ENCODE data around the gene GJA3. TPM values are rescaled to one million over a fixed set of nuclear protein-coding genes. Genes with fewer than 3 reads are reported as not detected.

Gene GJA3
- total RNA-seq, 1 experiment from 2014 or later, result 3.9 TPM

GRCh38 chr13:20134732-20135131, 26.1 kb downstream of the GJA3 start:
- Mint-ChIP-seq H3K36me3 (ENCODE audit: insufficient read depth, unreplicated experiment) (no peaks in the 10 kb centered on the region), H3K9me3 (ENCODE audit: low read depth, unreplicated experiment) (no peaks in the 10 kb centered on the region), H3K4me1 (ENCODE audit: low read depth, unreplicated experiment) (no peaks in the 10 kb centered on the region), H3K27ac (ENCODE audit: unreplicated experiment) (no peak overlapping the region), H3K27me3 (ENCODE audit: unreplicated experiment) (no peaks in the 10 kb centered on the region), H3K4me3 (ENCODE audit: low read depth, unreplicated experiment) (no peak overlapping the region)
- TF ChIP-seq CTCF (IDR thresholded peaks at IDR 0.05; ENCODE audit: unreplicated experiment), result no peak
- DNase-seq, result no peak
- CTCF ChIA-PET, result no interaction called here
- no TSS peak for BruUV-seq (replicated peaks)
- intact Hi-C loops (cut with micrococcal nuclease; ENCODE audit: unreplicated experiment), result no loop called here

- no TSS peak for BruUV-seq (replicated peaks)
- no peak overlapping the region for H3K27ac Mint-ChIP-seq (ENCODE audit: unreplicated experiment)
- intact Hi-C loops (cut with micrococcal nuclease; ENCODE audit: unreplicated experiment), result no loop called here
- peaks cover 9% of the 10 kb centered on the region for H3K36me3 Mint-ChIP-seq (ENCODE audit: insufficient read depth, unreplicated experiment)
- no peak for TF ChIP-seq CTCF (IDR thresholded peaks at IDR 0.05; ENCODE audit: unreplicated experiment)
- CTCF ChIA-PET, result interaction anchor here (0.7 kb wide), 1 partner anchor 40 kb away, joined by 3 read pairs; no protein-coding TSS in a partner anchor
- H3K4me1 Mint-ChIP-seq (ENCODE audit: low read depth, unreplicated experiment), result no peaks in the 10 kb centered on the region
- no peaks in the 10 kb centered on the region for H3K27me3 Mint-ChIP-seq (ENCODE audit: unreplicated experiment)
- no peak for DNase-seq
- no peaks in the 10 kb centered on the region for H3K9me3 Mint-ChIP-seq (ENCODE audit: low read depth, unreplicated experiment)
- no peak overlapping the region for H3K4me3 Mint-ChIP-seq (ENCODE audit: low read depth, unreplicated experiment)
Measured at GRCh38 chr13:20132052-20132634, 28.7 kb downstream of the GJA3 start.

DNA sequence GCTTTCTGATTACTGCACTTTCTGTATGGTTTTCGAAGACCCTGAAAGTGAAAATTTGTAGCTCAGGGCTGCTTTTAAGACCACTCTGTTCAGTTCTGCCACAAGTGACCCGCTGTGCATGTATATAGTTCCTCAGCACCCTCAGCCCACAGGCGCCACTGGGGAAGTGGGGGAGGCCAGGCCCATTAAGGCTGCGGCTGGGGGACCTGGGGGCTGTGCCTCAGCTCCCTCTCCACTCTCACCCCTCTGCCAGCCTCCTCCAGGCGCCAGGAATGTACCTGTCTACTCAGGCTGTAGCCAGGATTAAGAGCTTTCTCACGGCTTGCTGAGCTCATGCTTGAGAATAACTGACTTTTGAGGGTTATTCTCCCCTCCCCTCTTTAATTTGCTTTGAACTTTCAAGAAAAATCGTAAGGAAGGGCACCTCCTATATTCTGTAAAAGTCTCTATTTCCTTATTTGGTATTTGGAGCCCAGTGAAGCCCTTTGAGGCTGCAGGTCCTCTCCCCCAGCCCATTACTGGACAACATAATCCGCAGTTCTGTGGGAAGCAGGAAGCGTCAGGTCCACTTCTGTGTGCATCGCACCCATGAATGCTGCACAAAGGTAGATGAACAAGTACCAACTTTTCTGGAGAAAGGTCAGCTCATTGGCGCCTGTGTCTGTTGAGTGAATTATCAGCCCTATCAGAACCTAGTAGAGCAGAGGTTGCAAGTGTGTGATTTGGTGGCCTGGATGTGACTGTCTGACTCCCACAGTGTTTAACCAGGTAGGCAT, 29.6 kb downstream of the GJA3 start:
- BruUV-seq (replicated peaks), result no TSS peak
- intact Hi-C loops (cut with micrococcal nuclease; ENCODE audit: unreplicated experiment), result no loop called here
- Mint-ChIP-seq H3K4me1 (ENCODE audit: low read depth, unreplicated experiment) (no peaks in the 10 kb centered on the region), H3K36me3 (ENCODE audit: insufficient read depth, unreplicated experiment) (peaks cover 9% of the 10 kb centered on the region), H3K9me3 (ENCODE audit: low read depth, unreplicated experiment) (no peaks in the 10 kb centered on the region), H3K27ac (ENCODE audit: unreplicated experiment) (no peak overlapping the region), H3K27me3 (ENCODE audit: unreplicated experiment) (no peaks in the 10 kb centered on the region), H3K4me3 (ENCODE audit: low read depth, unreplicated experiment) (no peak overlapping the region)
- DNase-seq, result no peak
- TF ChIP-seq CTCF (IDR thresholded peaks at IDR 0.05; ENCODE audit: unreplicated experiment), result no peak
- CTCF ChIA-PET, result no interaction called here

DNA sequence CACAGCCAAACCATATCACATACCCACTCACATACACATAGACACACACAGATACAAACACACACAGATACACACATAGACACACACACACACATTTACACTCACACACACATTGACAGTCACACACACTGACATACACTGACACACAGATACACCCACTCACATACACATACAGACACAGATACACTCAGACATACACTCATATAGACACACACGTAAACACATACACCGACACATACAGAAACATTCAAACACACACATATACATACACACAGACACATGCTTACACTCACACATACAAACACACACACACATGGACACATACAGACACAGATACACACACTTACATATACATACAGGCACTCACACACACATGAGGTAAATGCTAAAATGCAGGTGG, 30.2 kb downstream of the GJA3 start:
- H3K27me3 Mint-ChIP-seq (ENCODE audit: unreplicated experiment), result no peaks in the 10 kb centered on the region
- DNase-seq, result no peak
- intact Hi-C loops (cut with micrococcal nuclease; ENCODE audit: unreplicated experiment), result no loop called here
- CTCF ChIA-PET, result interaction anchor here (0.6 kb wide), 1 partner anchor 410 kb away, joined by 3 read pairs; no protein-coding TSS in a partner anchor
- peaks cover 9% of the 10 kb centered on the region for H3K36me3 Mint-ChIP-seq (ENCODE audit: insufficient read depth, unreplicated experiment)
- H3K4me3 Mint-ChIP-seq (ENCODE audit: low read depth, unreplicated experiment), result no peak overlapping the region
- TF ChIP-seq CTCF (IDR thresholded peaks at IDR 0.05; ENCODE audit: unreplicated experiment), result no peak
- BruUV-seq (replicated peaks), result no TSS peak
- no peaks in the 10 kb centered on the region for H3K9me3 Mint-ChIP-seq (ENCODE audit: low read depth, unreplicated experiment)
- no peak overlapping the region for H3K27ac Mint-ChIP-seq (ENCODE audit: unreplicated experiment)
- peaks cover 3% of the 10 kb centered on the region for H3K4me1 Mint-ChIP-seq (ENCODE audit: low read depth, unreplicated experiment)

Measured in Calu3 (cell line).